ENCODE measurements around the gene MTFR1L.

The MTFR1L gene

GRCh38 chr1:25799935-25800702 is 19.6 kb upstream of the MTFR1L start, which contains the start of gene SELENON:
SELENON (plus strand) TSS chr1:25800193; CDS start chr1:25800231, 38 bp downstream.
- H4K20me1 ChIP-seq (ENCODE audit: insufficient read depth, low read length): no peaks in the 10 kb centered on the region
- no peak within 1 kb of the TSS for H2AFZ ChIP-seq (ENCODE audit: low read length)
- TF ChIP-seq CTCF (IDR thresholded peaks at IDR 0.05; ENCODE audit: low read length) (no peak), EZH2 (IDR thresholded peaks at IDR 0.05; ENCODE audit: borderline replicate concordance, low read length) (no peak)
- H3K9me3 ChIP-seq (ENCODE audit: low read length): no peaks in the 10 kb centered on the region
- peak within 1 kb of the TSS; percentile 61 for H3K4me3 ChIP-seq (ENCODE audit: low read depth, low read length, poor library complexity, severe bottlenecking)
- H3K36me3 ChIP-seq (ENCODE audit: insufficient read depth, low read length): no peaks in the 10 kb centered on the region
- peak within 1 kb of the TSS; percentile 55 for H3K4me2 ChIP-seq (ENCODE audit: low read length)
- peak within 1 kb of the TSS; percentile 26; the same call in 1 of the 2 replicates for H3K9ac ChIP-seq (ENCODE audit: low read length)
- H3K9me2 ChIP-seq (ENCODE audit: low read depth, low read length): no peaks in the 10 kb centered on the region
- no peaks in the 10 kb centered on the region for H3K27me3 ChIP-seq (ENCODE audit: insufficient read depth, low read length)
- no peaks in the 10 kb centered on the region for H3K79me2 ChIP-seq (ENCODE audit: insufficient read depth, low read length)
- no peaks in the 10 kb centered on the region for H3F3A ChIP-seq (ENCODE audit: insufficient read depth, low read length)
- no peak within 1 kb of the TSS for H3K27ac ChIP-seq (ENCODE audit: low read depth, low read length, poor library complexity, severe bottlenecking)
- peaks cover 34% of the 10 kb centered on the region for H3K4me1 ChIP-seq (ENCODE audit: insufficient read depth, low read length, severe bottlenecking)

DNA sequence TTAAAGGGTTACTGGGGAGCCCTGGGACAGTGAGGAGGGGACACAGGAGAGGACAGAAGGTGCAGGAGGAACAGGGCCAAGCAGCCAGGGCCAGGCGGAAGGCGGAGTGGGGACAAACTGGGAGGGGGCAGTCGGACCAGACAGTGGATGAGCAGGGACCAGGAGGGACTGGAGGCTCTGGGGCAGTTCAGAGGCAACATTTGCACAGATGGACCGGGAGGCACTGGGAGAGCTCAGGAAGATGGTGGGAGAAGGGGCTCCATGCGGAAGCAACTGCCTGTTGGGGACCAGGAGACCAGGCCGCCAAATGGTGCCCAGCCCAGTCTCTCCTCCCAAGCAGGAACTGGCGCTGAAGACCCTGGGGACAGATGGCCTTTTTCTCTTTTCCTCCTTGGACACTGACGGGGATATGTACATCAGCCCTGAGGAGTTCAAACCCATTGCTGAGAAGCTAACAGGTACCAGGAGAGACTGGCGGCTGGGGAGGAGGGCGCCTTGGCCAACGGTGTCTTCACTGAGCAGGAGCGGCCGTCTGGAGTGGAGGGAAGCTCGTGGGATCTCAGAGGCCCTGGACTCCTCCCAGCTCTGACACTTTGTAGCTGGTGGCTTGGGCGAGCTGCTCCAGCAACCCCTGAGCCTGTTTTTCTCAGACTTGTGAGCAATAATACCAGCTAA is 18.9 kb upstream of the MTFR1L start:
- Histone ChIP-seq H3K4me1 (ENCODE audit: insufficient read depth, low read length, severe bottlenecking) (peaks cover 34% of the 10 kb centered on the region), H3K4me3 (ENCODE audit: low read depth, low read length, poor library complexity, severe bottlenecking) (peak overlapping the region; percentile 61), H2AFZ (ENCODE audit: low read length) (no peak overlapping the region), H3F3A (ENCODE audit: insufficient read depth, low read length) (no peaks in the 10 kb centered on the region), H3K36me3 (ENCODE audit: insufficient read depth, low read length) (no peaks in the 10 kb centered on the region), H3K79me2 (ENCODE audit: insufficient read depth, low read length) (no peaks in the 10 kb centered on the region), H3K27me3 (ENCODE audit: insufficient read depth, low read length) (no peaks in the 10 kb centered on the region), H3K9me3 (ENCODE audit: low read length) (no peaks in the 10 kb centered on the region), H3K4me2 (ENCODE audit: low read length) (peak overlapping the region; percentile 55), H4K20me1 (ENCODE audit: insufficient read depth, low read length) (no peaks in the 10 kb centered on the region), H3K27ac (ENCODE audit: low read depth, low read length, poor library complexity, severe bottlenecking) (no peak overlapping the region), H3K9me2 (ENCODE audit: low read depth, low read length) (no peaks in the 10 kb centered on the region), H3K9ac (ENCODE audit: low read length) (peak overlapping the region; percentile 26; the same call in 1 of the 2 replicates)
- TF ChIP-seq EZH2 (IDR thresholded peaks at IDR 0.05; ENCODE audit: borderline replicate concordance, low read length) (no peak), CTCF (IDR thresholded peaks at IDR 0.05; ENCODE audit: low read length) (no peak)

DNA sequence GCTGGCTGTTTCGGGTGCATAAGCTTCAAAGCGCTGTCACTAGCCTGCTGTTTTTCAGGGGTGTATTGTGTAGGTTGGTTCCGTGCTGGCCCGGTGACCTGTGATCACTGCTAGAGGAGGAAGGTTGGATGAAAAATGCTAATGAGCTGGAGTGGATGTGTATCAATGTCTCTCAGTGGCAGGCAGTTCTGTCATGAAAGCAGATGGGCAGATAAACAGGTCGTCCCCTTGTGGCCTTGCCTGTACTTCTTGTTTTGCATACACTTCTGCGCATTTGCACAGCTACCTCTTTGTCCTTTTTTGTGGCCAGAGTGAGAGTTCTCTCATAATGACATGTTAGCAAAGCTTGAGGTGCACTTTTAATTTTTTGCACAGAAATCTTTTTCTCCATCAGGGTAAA is 16.8 kb upstream of the MTFR1L start:
- Histone ChIP-seq H3F3A (ENCODE audit: insufficient read depth, low read length) (no peaks in the 10 kb centered on the region), H3K27ac (ENCODE audit: low read depth, low read length, poor library complexity, severe bottlenecking) (no peak overlapping the region), H3K79me2 (ENCODE audit: insufficient read depth, low read length) (no peaks in the 10 kb centered on the region), H3K4me2 (ENCODE audit: low read length) (peak overlapping the region; percentile 52), H2AFZ (ENCODE audit: low read length) (no peak overlapping the region), H3K9me3 (ENCODE audit: low read length) (no peaks in the 10 kb centered on the region), H3K27me3 (ENCODE audit: insufficient read depth, low read length) (no peaks in the 10 kb centered on the region), H3K9me2 (ENCODE audit: low read depth, low read length) (no peaks in the 10 kb centered on the region), H3K36me3 (ENCODE audit: insufficient read depth, low read length) (no peaks in the 10 kb centered on the region), H3K4me3 (ENCODE audit: low read depth, low read length, poor library complexity, severe bottlenecking) (no peak overlapping the region), H3K9ac (ENCODE audit: low read length) (no peak overlapping the region), H3K4me1 (ENCODE audit: insufficient read depth, low read length, severe bottlenecking) (peaks cover 22% of the 10 kb centered on the region), H4K20me1 (ENCODE audit: insufficient read depth, low read length) (no peaks in the 10 kb centered on the region)
- TF ChIP-seq CTCF (IDR thresholded peaks at IDR 0.05; ENCODE audit: low read length) (no peak), EZH2 (IDR thresholded peaks at IDR 0.05; ENCODE audit: borderline replicate concordance, low read length) (no peak)
